ENCODE results near the gene AFG1L.

The AFG1L gene

GRCh38 chr6:108432792-108433191 lies 137.9 kb downstream of the AFG1L start:
- no peaks in the 10 kb centered on the region for H3K4me1 ChIP-seq (ENCODE audit: insufficient read depth, insufficient read length)
- no peak overlapping the region for H3K9ac ChIP-seq (ENCODE audit: insufficient read length, low read depth)
- TF ChIP-seq SUZ12 (IDR thresholded peaks at IDR 0.05; ENCODE audit: extremely low read depth, insufficient read depth, insufficient read length): no peak
- H3K27me3 ChIP-seq (ENCODE audit: insufficient read depth, insufficient read length): no peaks in the 10 kb centered on the region
- no peaks in the 10 kb centered on the region for H3K9me3 ChIP-seq (ENCODE audit: insufficient read depth, low read length)
- no peak overlapping the region for H3K4me3 ChIP-seq (ENCODE audit: insufficient read length, low read depth)
- no peak for DNase-seq (ENCODE audit: low read depth, low spot score)
- H3K36me3 ChIP-seq (ENCODE audit: insufficient read depth, insufficient read length, low read length): no peaks in the 10 kb centered on the region

GRCh38 chr6:108434222-108434621 lies 139.4 kb downstream of the AFG1L start:
- TF ChIP-seq ZNF274 (IDR thresholded peaks at IDR 0.05; ENCODE audit: low read depth, low read length) (no peak), YY1 (IDR thresholded peaks at IDR 0.05; ENCODE audit: insufficient read depth, insufficient read length) (no peak), SUZ12 (IDR thresholded peaks at IDR 0.05; ENCODE audit: extremely low read depth, insufficient read depth, insufficient read length) (no peak)
- no peak for DNase-seq (ENCODE audit: low read depth, low spot score)
- Histone ChIP-seq H3K27me3 (ENCODE audit: insufficient read depth, insufficient read length) (no peaks in the 10 kb centered on the region), H3K9ac (ENCODE audit: insufficient read length, low read depth) (no peak overlapping the region), H3K36me3 (ENCODE audit: insufficient read depth, insufficient read length, low read length) (no peaks in the 10 kb centered on the region), H3K4me3 (ENCODE audit: insufficient read length, low read depth) (no peak overlapping the region), H3K9me3 (ENCODE audit: insufficient read depth, low read length) (no peaks in the 10 kb centered on the region), H3K4me1 (ENCODE audit: insufficient read depth, insufficient read length) (no peaks in the 10 kb centered on the region)

- H3K36me3 ChIP-seq (ENCODE audit: insufficient read depth, insufficient read length, low read length): no peaks in the 10 kb centered on the region
- no peaks in the 10 kb centered on the region for H3K4me1 ChIP-seq (ENCODE audit: insufficient read depth, insufficient read length)
- no peak for DNase-seq (ENCODE audit: low read depth, low spot score)
- H3K4me3 ChIP-seq (ENCODE audit: insufficient read length, low read depth): no peak overlapping the region
- no peaks in the 10 kb centered on the region for H3K27me3 ChIP-seq (ENCODE audit: insufficient read depth, insufficient read length)
- no peak overlapping the region for H3K9ac ChIP-seq (ENCODE audit: insufficient read length, low read depth)
- H3K9me3 ChIP-seq (ENCODE audit: insufficient read depth, low read length): no peaks in the 10 kb centered on the region
- TF ChIP-seq ZNF274 (IDR thresholded peaks at IDR 0.05; ENCODE audit: low read depth, low read length) (no peak), SUZ12 (IDR thresholded peaks at IDR 0.05; ENCODE audit: extremely low read depth, insufficient read depth, insufficient read length) (no peak), YY1 (IDR thresholded peaks at IDR 0.05; ENCODE audit: insufficient read depth, insufficient read length) (no peak)
Observed at GRCh38 chr6:108435391-108435790, 140.5 kb downstream of the AFG1L start.

GRCh38 chr6:108436771-108437170 lies 141.9 kb downstream of the AFG1L start:
- DNase-seq (ENCODE audit: low read depth, low spot score): no peak
- Histone ChIP-seq H3K27me3 (ENCODE audit: insufficient read depth, insufficient read length) (no peaks in the 10 kb centered on the region), H3K36me3 (ENCODE audit: insufficient read depth, insufficient read length, low read length) (no peaks in the 10 kb centered on the region), H3K9me3 (ENCODE audit: insufficient read depth, low read length) (no peaks in the 10 kb centered on the region), H3K4me3 (ENCODE audit: insufficient read length, low read depth) (no peak overlapping the region), H3K4me1 (ENCODE audit: insufficient read depth, insufficient read length) (no peaks in the 10 kb centered on the region), H3K9ac (ENCODE audit: insufficient read length, low read depth) (no peak overlapping the region)
- no peak for TF ChIP-seq ZNF274 (IDR thresholded peaks at IDR 0.05; ENCODE audit: low read depth, low read length)
- TF ChIP-seq SUZ12 (IDR thresholded peaks at IDR 0.05; ENCODE audit: extremely low read depth, insufficient read depth, insufficient read length): no peak
- TF ChIP-seq YY1 (IDR thresholded peaks at IDR 0.05; ENCODE audit: insufficient read depth, insufficient read length): no peak

- TF ChIP-seq ZNF274 (IDR thresholded peaks at IDR 0.05; ENCODE audit: low read depth, low read length) (no peak), SUZ12 (IDR thresholded peaks at IDR 0.05; ENCODE audit: extremely low read depth, insufficient read depth, insufficient read length) (no peak), YY1 (IDR thresholded peaks at IDR 0.05; ENCODE audit: insufficient read depth, insufficient read length) (no peak)
- Histone ChIP-seq H3K4me3 (ENCODE audit: insufficient read length, low read depth) (no peak overlapping the region), H3K4me1 (ENCODE audit: insufficient read depth, insufficient read length) (no peaks in the 10 kb centered on the region), H3K9ac (ENCODE audit: insufficient read length, low read depth) (no peak overlapping the region), H3K36me3 (ENCODE audit: insufficient read depth, insufficient read length, low read length) (no peaks in the 10 kb centered on the region), H3K9me3 (ENCODE audit: insufficient read depth, low read length) (no peaks in the 10 kb centered on the region), H3K27me3 (ENCODE audit: insufficient read depth, insufficient read length) (no peaks in the 10 kb centered on the region)
- no peak for DNase-seq (ENCODE audit: low read depth, low spot score)
Observed at GRCh38 chr6:108437821-108438220, 143.0 kb downstream of the AFG1L start.

GRCh38 chr6:108438918-108439317 lies 144.1 kb downstream of the AFG1L start:
- Histone ChIP-seq H3K4me1 (ENCODE audit: insufficient read depth, insufficient read length) (no peaks in the 10 kb centered on the region), H3K9me3 (ENCODE audit: insufficient read depth, low read length) (no peaks in the 10 kb centered on the region), H3K27me3 (ENCODE audit: insufficient read depth, insufficient read length) (no peaks in the 10 kb centered on the region), H3K9ac (ENCODE audit: insufficient read length, low read depth) (no peak overlapping the region), H3K36me3 (ENCODE audit: insufficient read depth, insufficient read length, low read length) (no peaks in the 10 kb centered on the region), H3K4me3 (ENCODE audit: insufficient read length, low read depth) (no peak overlapping the region)
- TF ChIP-seq SUZ12 (IDR thresholded peaks at IDR 0.05; ENCODE audit: extremely low read depth, insufficient read depth, insufficient read length) (no peak), YY1 (IDR thresholded peaks at IDR 0.05; ENCODE audit: insufficient read depth, insufficient read length) (no peak), ZNF274 (IDR thresholded peaks at IDR 0.05; ENCODE audit: low read depth, low read length) (no peak)
- no peak for DNase-seq (ENCODE audit: low read depth, low spot score)

- no peaks in the 10 kb centered on the region for H3K9me3 ChIP-seq (ENCODE audit: insufficient read depth, low read length)
- H3K4me3 ChIP-seq (ENCODE audit: insufficient read length, low read depth): no peak overlapping the region
- no peak for DNase-seq (ENCODE audit: low read depth, low spot score)
- H3K36me3 ChIP-seq (ENCODE audit: insufficient read depth, insufficient read length, low read length): no peaks in the 10 kb centered on the region
- no peak overlapping the region for H3K9ac ChIP-seq (ENCODE audit: insufficient read length, low read depth)
- no peaks in the 10 kb centered on the region for H3K27me3 ChIP-seq (ENCODE audit: insufficient read depth, insufficient read length)
- TF ChIP-seq ZNF274 (IDR thresholded peaks at IDR 0.05; ENCODE audit: low read depth, low read length) (no peak), YY1 (IDR thresholded peaks at IDR 0.05; ENCODE audit: insufficient read depth, insufficient read length) (no peak), SUZ12 (IDR thresholded peaks at IDR 0.05; ENCODE audit: extremely low read depth, insufficient read depth, insufficient read length) (no peak)
- no peaks in the 10 kb centered on the region for H3K4me1 ChIP-seq (ENCODE audit: insufficient read depth, insufficient read length)
Observed at GRCh38 chr6:108441141-108441540, 146.3 kb downstream of the AFG1L start.
